Non-pigmented ciliary epithelial cell (primary cell): Measurements from ENCODE around the gene BTRC.
A peak's percentile ranks its signal among the peaks of the same experiment; 100 is the strongest.
"Not testable (repeated sequence)": the region's sequence is repeated elsewhere in the genome, so short reads cannot be mapped to it uniquely, and the experiment has no call there.

Experiments used
- DNase-seq: peaks from one replicate; pipeline ENCODE4 v3.0.0-alpha.2; 2010; ENCODE audit warnings: low read depth

Gene BTRC

DNA sequence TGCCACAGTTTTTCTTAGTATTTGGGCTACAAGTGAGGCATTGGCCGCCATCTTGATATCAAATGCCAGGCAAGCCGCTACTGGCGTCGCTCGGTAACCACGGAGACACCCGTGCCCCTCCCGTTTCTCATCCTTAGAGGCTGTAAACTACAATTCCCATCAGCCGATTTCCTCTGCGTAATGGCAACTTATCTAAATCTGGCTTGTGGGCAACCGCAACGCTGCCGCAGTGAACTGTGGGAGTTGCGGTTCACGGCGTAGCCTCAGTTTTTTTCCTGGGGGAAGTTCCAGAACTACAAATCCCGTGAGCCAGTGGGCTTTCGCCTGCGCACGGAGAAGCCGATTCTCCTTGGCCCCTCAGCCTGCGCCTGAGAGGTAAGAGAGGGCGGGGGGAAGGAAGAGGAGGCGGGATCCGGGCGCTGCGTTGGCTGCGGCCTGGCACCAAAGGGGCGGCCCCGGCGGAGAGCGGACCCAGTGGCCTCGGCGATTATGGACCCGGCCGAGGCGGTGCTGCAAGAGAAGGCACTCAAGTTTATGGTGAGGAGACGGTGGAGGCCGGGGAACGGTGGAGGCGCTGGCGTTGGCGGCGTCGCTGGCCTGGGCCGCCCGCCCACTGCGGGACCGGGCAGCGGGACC lies at the start of gene BTRC:
TSS of gene BTRC (plus strand) at position 474 of the 636 bp plus-strand sequence. CDS start at position 490, 16 bp downstream.
- DNase-seq, result peak; percentile 98

DNA sequence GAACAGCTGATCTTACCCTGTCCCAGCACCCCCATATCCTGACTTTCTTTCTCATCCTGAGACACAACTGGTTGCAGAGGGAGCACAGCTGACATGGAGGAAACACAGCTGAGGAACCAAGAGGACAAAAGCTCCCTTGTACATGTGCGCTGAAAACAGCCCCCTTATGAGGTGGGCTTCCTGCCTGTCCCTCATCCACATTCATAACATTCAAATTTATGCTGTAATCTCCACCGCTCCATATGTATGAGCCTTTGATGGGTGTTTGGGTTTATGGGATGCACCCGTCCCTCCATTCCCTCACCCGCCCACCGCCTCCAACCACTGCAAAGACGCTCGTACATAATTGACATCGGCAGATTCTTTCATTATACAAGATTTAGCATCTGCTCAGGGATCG lies 49.6 kb upstream of the BTRC start:
- DNase-seq, result no peak

GRCh38 chr10:101305320-101306241 lies 48.4 kb upstream of the BTRC start:
- DNase-seq, result no peak

DNA sequence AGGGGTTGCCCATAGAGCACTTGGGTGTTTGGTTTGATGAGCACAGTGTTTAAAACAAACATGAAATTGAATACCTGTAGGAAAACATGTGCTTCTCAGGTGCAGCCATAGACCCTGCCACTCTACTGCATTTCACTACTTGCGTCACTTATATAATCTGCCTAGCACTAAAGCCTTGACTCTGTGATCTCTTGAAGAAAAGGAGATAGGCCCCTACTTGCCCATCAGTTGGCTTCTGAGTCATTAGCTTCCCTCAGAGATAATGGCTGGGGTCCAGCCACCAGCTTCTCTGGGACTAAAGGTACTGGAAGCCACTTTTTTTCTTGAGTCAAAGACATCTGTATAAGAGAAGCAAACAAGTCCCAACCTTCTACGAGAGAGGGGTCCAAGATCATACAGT lies 45.9 kb upstream of the BTRC start:
- no peak for DNase-seq

DNA sequence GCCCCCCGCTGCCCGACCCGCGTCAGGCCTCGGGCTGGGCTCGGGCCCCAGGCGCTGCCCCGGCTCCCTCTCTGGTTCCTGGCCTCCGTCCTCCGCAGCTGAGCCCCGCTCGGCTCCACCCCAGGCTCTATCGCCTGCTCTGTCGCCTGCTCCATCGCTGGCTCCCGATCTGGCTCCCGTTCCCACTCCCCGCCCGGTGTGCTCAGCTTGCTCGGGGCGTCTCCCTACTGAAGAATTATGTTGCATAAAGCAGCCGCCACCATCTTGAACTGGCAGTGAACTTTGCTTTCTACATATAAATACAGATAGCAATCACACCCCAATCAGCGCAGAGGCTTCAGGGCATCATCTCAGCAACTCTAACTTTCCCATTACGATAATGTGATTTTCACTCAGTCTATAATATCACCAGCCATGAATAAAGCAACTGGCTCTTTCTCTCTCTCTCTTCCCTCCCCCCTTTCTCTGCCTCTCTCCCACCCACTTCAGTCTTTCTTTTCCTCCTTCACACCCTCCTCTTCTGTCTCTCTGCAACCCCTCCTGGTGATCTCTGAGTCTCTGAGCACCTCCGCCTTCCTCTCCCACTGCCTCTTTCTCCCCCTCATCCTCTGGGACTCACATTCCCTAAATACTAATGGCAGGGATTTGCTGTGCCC lies 43.3 kb upstream of the BTRC start:
- no peak for DNase-seq

GRCh38 chr10:101311185-101312066 lies 42.5 kb upstream of the BTRC start:
- DNase-seq, result no peak

DNA sequence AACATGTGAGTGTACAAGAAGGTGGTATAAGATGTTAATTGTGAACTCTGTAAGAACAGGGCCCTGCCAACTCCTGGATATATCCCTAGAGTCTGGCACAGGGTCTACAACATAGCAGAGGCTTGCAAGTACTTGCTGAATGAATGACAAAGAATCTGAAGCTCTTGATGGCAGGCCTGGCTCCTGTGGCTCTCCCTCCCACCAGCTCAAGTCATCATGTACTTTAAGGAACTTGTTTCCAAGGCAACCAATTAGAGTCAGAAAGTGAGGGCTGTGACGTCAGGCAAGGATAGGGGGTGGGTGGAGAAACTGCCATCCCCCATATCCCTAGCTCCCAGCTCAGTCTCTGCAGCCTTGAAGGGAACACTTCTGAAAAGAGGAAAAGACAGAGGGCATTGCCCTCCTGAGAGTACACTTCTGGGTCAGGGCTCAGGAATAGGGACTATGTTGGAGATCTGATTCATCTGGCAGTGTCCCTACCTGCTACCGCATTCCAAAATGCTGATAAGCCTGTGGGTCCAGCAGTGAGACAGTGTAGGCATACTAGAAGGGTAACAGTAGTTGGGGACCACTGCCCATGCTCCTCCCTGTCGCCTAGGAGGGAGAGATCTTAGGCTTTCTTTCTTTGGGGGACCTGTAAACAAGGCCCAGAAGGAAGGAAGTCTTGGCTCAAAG lies 34.6 kb upstream of the BTRC start:
- DNase-seq, result no peak

GRCh38 chr10:101321073-101321472 lies 32.9 kb upstream of the BTRC start:
- DNase-seq, result no peak

GRCh38 chr10:101322266-101323108 lies 31.5 kb upstream of the BTRC start:
- DNase-seq, result no peak

DNA sequence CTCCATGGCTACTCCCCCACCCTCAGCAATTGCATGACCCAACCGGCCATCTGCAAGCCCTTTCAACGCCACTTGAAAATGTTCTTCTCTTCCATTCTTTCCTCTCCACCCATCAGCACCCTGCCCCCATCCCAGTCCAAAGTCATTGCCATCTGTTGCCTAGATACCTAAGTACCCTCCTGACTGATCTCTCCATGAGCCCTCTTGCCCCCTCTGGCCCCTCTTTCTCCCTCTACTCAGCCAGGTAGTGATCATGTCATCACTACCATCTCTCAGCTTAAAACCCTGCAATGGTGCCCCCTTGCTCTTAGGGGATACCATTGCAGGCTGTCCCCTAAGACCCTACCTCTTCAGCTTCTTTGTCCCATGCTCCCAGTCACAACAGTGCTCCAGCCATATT lies 30.5 kb upstream of the BTRC start:
- DNase-seq, result no peak

GRCh38 chr10:101327454-101327853 lies 26.5 kb upstream of the BTRC start:
- not testable (repeated sequence) for DNase-seq

DNA sequence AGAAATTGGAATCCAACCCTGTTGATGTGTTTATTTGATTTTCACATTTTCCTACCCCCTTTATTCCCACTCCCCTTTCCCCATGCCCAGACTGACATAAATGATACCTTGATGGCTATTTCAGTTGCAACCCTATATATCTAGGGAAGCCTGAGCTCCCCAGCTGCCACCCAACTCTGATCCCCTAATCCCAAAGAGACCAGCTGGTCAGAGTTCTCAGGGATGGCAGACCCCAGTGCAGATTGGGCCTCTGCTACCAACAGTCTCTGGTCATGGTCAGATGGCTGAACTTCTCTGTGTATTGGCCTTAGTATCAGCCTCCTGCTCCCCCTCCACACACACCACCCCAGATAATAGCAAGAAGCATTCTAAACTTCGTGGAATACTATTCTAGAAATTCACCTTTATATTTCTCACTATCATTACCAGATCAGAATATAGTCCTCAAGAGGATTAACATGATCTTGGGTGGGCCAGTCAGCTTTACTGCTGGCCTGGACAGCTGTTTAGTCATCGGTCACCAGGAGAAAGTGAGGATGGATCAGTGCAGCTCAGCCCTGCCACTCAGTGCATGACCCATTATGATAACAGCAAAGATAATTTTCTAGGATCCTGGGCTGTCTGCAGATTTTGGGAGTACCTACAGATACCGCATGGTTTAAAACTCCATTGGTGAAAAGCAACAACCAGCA lies 24.5 kb upstream of the BTRC start:
- DNase-seq, result no peak

GRCh38 chr10:101330231-101330630 lies 23.7 kb upstream of the BTRC start:
- DNase-seq, result no peak

- no peak for DNase-seq
These were observed 23.2 kb upstream of the BTRC start for GRCh38 chr10:101330631-101331225.

DNA sequence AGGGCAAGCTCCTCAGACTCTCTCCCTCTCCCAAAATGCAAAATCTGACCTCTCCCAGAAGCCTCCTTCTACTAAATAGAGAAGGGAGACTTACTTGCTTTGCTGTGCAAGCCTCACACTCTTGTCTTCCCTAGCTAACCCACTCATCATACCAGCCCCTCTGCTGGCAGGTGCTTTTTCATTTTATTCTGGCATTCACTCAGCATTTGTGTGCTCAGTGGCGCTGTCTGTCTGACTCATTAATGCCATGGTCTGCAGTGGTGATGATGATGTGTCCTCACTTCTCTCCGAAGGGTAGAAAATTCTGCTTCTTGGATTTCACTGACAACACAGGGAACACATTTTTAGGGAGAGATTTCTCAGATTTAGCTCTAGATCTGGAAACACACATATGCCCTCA lies 22.0 kb upstream of the BTRC start:
- DNase-seq, result no peak

DNA sequence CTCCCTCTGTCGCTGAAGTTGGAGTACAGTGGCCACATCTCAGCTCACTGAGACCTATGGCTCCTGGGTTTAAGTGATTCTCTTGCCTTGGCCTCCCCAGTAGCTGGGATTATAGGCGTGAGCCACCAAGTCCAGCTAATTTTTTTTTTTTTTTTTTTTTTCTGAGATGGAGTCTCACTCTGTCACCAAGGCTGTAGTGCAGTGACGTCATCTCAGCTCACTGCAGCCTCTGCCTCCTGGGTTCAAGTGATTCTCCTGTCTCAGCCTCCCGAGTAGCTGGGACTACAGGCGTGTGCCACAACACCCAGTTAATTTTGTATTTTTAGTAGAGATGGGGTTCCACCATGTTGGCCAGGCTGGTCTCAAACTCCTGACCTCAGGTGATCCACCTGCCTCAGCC lies 19.7 kb upstream of the BTRC start:
- DNase-seq, result not testable (repeated sequence)

GRCh38 chr10:101336382-101336781 lies 17.6 kb upstream of the BTRC start:
- DNase-seq, result no peak

- DNase-seq, result no peak
These were observed 16.1 kb upstream of the BTRC start for GRCh38 chr10:101337836-101338235.

DNA sequence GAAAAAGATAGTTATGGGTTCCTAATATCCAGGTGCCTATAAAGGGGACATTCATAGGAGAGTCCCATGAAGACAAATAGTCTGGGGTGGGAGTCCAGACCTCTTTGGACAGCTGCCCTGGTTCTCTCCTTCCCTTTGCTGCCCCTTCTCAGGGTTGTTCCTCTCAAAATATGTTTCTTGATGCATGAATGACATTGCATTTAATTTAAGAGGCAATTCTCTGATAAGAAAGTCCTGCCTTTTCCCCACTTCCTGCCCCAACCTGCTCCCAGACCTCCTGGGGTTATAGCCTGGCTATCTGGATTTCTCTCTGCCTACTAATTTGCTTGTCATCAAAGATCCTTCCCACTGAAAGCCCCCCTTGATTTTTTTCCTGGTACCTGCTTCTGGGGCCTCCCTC lies 12.5 kb upstream of the BTRC start:
- no peak for DNase-seq
